ENCODE measurements around the gene FMNL2. TPM values are rescaled to one million over a fixed set of nuclear protein-coding genes. Genes with fewer than 3 reads are reported as not detected.

Gene FMNL2
- total RNA-seq, 4 donors from 2014 or later: 37.7 to 60.9 (median 52.1) TPM

- no peak for DNase-seq
- no peak overlapping the region for H3K4me3 ChIP-seq (replicated peaks in 1 of 3)
- no peaks in the 10 kb centered on the region for H3K4me1 ChIP-seq
- intact Hi-C loops (cut with DNase I): loop anchor here (10.0 kb wide), 2 partner anchors 116 to 304 kb away; no protein-coding TSS in a partner anchor
- H3K27me3 ChIP-seq: no peaks in the 10 kb centered on the region
- H3K9me3 ChIP-seq: no peaks in the 10 kb centered on the region
- 80 to 91% methylated on average over 4 of the region's 4 CpGs for WGBS, 2 donors
- H3K27ac ChIP-seq: no peak overlapping the region
- H3K36me3 ChIP-seq: no peaks in the 10 kb centered on the region
- TF ChIP-seq, protein P1, sequence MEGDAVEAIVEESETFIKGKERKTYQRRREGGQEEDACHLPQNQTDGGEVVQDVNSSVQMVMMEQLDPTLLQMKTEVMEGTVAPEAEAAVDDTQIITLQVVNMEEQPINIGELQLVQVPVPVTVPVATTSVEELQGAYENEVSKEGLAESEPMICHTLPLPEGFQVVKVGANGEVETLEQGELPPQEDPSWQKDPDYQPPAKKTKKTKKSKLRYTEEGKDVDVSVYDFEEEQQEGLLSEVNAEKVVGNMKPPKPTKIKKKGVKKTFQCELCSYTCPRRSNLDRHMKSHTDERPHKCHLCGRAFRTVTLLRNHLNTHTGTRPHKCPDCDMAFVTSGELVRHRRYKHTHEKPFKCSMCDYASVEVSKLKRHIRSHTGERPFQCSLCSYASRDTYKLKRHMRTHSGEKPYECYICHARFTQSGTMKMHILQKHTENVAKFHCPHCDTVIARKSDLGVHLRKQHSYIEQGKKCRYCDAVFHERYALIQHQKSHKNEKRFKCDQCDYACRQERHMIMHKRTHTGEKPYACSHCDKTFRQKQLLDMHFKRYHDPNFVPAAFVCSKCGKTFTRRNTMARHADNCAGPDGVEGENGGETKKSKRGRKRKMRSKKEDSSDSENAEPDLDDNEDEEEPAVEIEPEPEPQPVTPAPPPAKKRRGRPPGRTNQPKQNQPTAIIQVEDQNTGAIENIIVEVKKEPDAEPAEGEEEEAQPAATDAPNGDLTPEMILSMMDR (IDR thresholded peaks at IDR 0.05): no peak
- no peak for TF ChIP-seq POLR2A (IDR thresholded peaks at IDR 0.05)
Observed at GRCh38 chr2:152330235-152330866, 4.6 kb upstream of the FMNL2 start.

GRCh38 chr2:152334701-152335015 is 316 bp upstream of the FMNL2 start:
- Histone ChIP-seq H3K4me1 (peaks cover 9 to 17% of the 10 kb centered on the region in 2 donors), H3K27ac (peak overlapping the region; percentile 23 to 91 (median 90)), H3K9me3 (no peaks in the 10 kb centered on the region), H3K36me3 (no peaks in the 10 kb centered on the region), H3K4me3 (replicated peaks in 1 of 3) (peak overlapping the region; percentile 43 to 84 (median 46)), H3K27me3 (no peaks in the 10 kb centered on the region)
- intact Hi-C loops (cut with DNase I): loop anchor here (10.0 kb wide), 2 partner anchors 120 to 300 kb away; no protein-coding TSS in a partner anchor
- no peak for DNase-seq
- WGBS, 2 donors: 8 to 9% methylated on average over 11 of the region's 11 CpGs
- TF ChIP-seq, protein P1 (IDR thresholded peaks at IDR 0.05): no peak
- no peak for TF ChIP-seq POLR2A (IDR thresholded peaks at IDR 0.05)

DNA sequence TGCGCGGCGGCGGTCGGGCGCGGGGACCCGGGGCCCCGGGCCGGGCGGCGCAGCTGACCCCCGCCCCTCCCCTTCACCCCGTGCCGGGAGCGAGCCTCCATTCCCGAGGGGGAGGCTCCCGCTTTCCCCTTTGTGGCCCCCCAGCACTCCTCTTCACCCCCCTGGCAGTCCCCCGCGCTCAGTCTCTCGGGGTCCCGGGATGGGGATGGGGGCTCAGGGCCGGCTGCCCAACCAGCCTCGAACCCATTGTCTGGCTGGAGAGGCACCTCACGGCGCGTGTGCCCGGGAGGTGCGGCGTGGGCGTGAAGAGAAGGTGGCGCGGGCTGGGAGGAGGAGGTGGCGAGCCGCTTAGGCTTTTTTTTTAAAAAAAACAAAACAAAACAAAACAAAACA is 748 bp downstream of the FMNL2 start:
- TF ChIP-seq, protein P1 (IDR thresholded peaks at IDR 0.05): no peak
- TF ChIP-seq POLR2A (IDR thresholded peaks at IDR 0.05): no peak
- Histone ChIP-seq H3K4me1 (peaks cover 19 to 28% of the 10 kb centered on the region in 2 donors), H3K9me3 (no peaks in the 10 kb centered on the region), H3K27me3 (no peaks in the 10 kb centered on the region), H3K36me3 (no peaks in the 10 kb centered on the region), H3K4me3 (replicated peaks in 1 of 3) (peak overlapping the region; percentile 43 to 84 (median 46)), H3K27ac (peak overlapping the region; percentile 75 to 91 (median 90))
- intact Hi-C loops (cut with DNase I): loop anchor here (10.0 kb wide), 2 partner anchors 121 to 299 kb away; no protein-coding TSS in a partner anchor
- WGBS, 2 donors: 0 to 1% methylated on average over 15 to 34 of the region's 35 CpGs
- DNase-seq: peak in 1 of 2 donors; percentile 42

GRCh38 chr2:152336119-152336853 is 1.3 kb downstream of the FMNL2 start:
- DNase-seq: peak; percentile 63 to 68
- Histone ChIP-seq H3K4me1 (peaks cover 19 to 28% of the 10 kb centered on the region in 2 donors), H3K27ac (peak overlapping the region; percentile 75 to 91 (median 90)), H3K27me3 (no peaks in the 10 kb centered on the region), H3K36me3 (no peaks in the 10 kb centered on the region), H3K4me3 (replicated peaks in 1 of 3) (peak overlapping the region; percentile 43 to 84 (median 46)), H3K9me3 (no peaks in the 10 kb centered on the region)
- 2% methylated on average over 41 to 42 of the region's 42 CpGs for whole genome bisulfite sequencing, 2 donors
- TF ChIP-seq, protein P1 (IDR thresholded peaks at IDR 0.05): no peak
- TF ChIP-seq POLR2A (IDR thresholded peaks at IDR 0.05): peak in 1 of 2 donors; percentile 47
- intact Hi-C loops (cut with DNase I): loop anchor here (10.0 kb wide), 2 partner anchors 121 to 299 kb away; no protein-coding TSS in a partner anchor

Data from thyroid gland (tissue), 4 donors.